H1 (cell line): ENCODE results near the gene WDR5. TPM values are rescaled to one million over a fixed set of nuclear protein-coding genes. Genes with fewer than 3 reads are reported as not detected.

Experiments
- BRCA1 ChIP-seq: IDR thresholded peaks from 2 replicates; pipeline ENCODE4 v1.6.1; 2012; ENCODE audit warnings: low read depth, low read length, improper control_type of control experiment
- EP300 ChIP-seq, 2 experiments: IDR thresholded peaks; 1 replicate in 1 of 2; 2 replicates in 1 of 2; pipeline ENCODE4 v1.6.1; 2011 to 2012; ENCODE audit warnings: low read depth in 2 of 2, low read length in 2 of 2, mild to moderate bottlenecking in 2 of 2, borderline replicate concordance in 1 of 2, inconsistent platforms in 1 of 2, moderate library complexity in 1 of 2
- JUN ChIP-seq: IDR thresholded peaks from 2 replicates; pipeline ENCODE4 v1.6.1; 2011; ENCODE audit warnings: low read depth, mild to moderate bottlenecking, improper control_type of control experiment, low read length
- JUND ChIP-seq: IDR thresholded peaks from 2 replicates; pipeline ENCODE4 v1.6.1; 2011; ENCODE audit warnings: mild to moderate bottlenecking, improper control_type of control experiment, low read length
- RNF2 ChIP-seq: fragments of 200-900, 300-1000 bp; sonication (generic); IDR thresholded peaks from 2 replicates; pipeline ENCODE4 v1.7.1; 2016; ENCODE audit warnings: borderline replicate concordance, low read depth, mild to moderate bottlenecking, antibody characterized with exemption, low read length; ENCODE audit not compliant: poor library complexity, severe bottlenecking; ENCODE audit errors: missing control alignments
- SRF ChIP-seq: IDR thresholded peaks from 2 replicates; pipeline ENCODE4 v1.6.1; 2011; ENCODE audit warnings: mild to moderate bottlenecking, low read depth, low read length, moderate library complexity
- polyA plus RNA-seq, 7 experiments: library from polyadenylated mRNA; depleted of rRNA in 3 of 7; stranded (reverse) in 5 of 7; unstranded in 2 of 7; fragments of >200 nt in 5 of 7; fragments of 200-250 nt in 2 of 7; gene quantifications; 1 replicate in 5 of 7; 2 replicates in 1 of 7; 4 replicates in 1 of 7; pipeline versions ENCODE4 v1.2.1 to v1.2.3, GENCODE V29; 2011 to 2013; ENCODE audit warnings: missing spikeins in 2 of 7, mixed read lengths in 2 of 7
- total RNA-seq: library from RNA; stranded (reverse); fragmentation: NEBNext Ultra II Directional; extraction: Animal tissue kit (Norgen Biotek cat#: 25700); gene quantifications from 2 replicates; pipeline ENCODE4 v1.2.1, GENCODE V29; 2021
- TF ChIP-seq, protein P1 (sequence below): IDR thresholded peaks from 2 replicates; pipeline ENCODE4 v1.6.1; 2011; ENCODE audit warnings: low read length, improper control_type of control experiment
- TF ChIP-seq, protein P2 (sequence below): fragments of 300-600 bp; sonication (generic); IDR thresholded peaks from 2 replicates; pipeline ENCODE4 v1.7.1; 2012; ENCODE audit warnings: low read length, moderate library complexity, mild to moderate bottlenecking, inconsistent platforms; ENCODE audit not compliant: insufficient replicate concordance

The WDR5 gene
- total and polyA plus RNA-seq, 2 of the 8 experiments (the other 6 are each of a cell fraction or from before 2014, with no cell fraction given), result 38.4 to 68.1 TPM

DNA sequence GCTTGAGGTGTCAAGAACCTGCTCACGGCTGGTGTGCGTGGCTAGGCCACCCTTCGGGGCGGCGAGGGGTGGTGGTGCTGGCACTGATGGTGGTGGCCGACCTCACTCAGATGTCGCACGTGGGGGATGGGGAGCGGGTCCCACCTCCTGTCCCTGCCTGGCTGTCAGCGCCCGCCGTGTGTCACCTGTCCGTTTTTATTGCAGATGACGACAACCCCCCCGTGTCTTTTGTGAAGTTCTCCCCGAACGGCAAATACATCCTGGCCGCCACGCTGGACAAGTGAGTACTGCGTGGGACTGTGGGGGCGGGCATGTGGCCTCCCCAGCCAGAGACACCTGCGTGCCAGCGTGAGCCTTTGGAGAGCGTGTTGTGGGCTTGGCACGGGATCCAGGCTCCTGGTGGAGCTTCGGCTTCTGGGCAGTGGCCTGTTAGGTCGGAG is 18.4 kb downstream of the WDR5 start (continued):
- TF ChIP-seq, protein P1, sequence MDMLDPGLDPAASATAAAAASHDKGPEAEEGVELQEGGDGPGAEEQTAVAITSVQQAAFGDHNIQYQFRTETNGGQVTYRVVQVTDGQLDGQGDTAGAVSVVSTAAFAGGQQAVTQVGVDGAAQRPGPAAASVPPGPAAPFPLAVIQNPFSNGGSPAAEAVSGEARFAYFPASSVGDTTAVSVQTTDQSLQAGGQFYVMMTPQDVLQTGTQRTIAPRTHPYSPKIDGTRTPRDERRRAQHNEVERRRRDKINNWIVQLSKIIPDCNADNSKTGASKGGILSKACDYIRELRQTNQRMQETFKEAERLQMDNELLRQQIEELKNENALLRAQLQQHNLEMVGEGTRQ, result no peak
- TF ChIP-seq, protein P2, sequence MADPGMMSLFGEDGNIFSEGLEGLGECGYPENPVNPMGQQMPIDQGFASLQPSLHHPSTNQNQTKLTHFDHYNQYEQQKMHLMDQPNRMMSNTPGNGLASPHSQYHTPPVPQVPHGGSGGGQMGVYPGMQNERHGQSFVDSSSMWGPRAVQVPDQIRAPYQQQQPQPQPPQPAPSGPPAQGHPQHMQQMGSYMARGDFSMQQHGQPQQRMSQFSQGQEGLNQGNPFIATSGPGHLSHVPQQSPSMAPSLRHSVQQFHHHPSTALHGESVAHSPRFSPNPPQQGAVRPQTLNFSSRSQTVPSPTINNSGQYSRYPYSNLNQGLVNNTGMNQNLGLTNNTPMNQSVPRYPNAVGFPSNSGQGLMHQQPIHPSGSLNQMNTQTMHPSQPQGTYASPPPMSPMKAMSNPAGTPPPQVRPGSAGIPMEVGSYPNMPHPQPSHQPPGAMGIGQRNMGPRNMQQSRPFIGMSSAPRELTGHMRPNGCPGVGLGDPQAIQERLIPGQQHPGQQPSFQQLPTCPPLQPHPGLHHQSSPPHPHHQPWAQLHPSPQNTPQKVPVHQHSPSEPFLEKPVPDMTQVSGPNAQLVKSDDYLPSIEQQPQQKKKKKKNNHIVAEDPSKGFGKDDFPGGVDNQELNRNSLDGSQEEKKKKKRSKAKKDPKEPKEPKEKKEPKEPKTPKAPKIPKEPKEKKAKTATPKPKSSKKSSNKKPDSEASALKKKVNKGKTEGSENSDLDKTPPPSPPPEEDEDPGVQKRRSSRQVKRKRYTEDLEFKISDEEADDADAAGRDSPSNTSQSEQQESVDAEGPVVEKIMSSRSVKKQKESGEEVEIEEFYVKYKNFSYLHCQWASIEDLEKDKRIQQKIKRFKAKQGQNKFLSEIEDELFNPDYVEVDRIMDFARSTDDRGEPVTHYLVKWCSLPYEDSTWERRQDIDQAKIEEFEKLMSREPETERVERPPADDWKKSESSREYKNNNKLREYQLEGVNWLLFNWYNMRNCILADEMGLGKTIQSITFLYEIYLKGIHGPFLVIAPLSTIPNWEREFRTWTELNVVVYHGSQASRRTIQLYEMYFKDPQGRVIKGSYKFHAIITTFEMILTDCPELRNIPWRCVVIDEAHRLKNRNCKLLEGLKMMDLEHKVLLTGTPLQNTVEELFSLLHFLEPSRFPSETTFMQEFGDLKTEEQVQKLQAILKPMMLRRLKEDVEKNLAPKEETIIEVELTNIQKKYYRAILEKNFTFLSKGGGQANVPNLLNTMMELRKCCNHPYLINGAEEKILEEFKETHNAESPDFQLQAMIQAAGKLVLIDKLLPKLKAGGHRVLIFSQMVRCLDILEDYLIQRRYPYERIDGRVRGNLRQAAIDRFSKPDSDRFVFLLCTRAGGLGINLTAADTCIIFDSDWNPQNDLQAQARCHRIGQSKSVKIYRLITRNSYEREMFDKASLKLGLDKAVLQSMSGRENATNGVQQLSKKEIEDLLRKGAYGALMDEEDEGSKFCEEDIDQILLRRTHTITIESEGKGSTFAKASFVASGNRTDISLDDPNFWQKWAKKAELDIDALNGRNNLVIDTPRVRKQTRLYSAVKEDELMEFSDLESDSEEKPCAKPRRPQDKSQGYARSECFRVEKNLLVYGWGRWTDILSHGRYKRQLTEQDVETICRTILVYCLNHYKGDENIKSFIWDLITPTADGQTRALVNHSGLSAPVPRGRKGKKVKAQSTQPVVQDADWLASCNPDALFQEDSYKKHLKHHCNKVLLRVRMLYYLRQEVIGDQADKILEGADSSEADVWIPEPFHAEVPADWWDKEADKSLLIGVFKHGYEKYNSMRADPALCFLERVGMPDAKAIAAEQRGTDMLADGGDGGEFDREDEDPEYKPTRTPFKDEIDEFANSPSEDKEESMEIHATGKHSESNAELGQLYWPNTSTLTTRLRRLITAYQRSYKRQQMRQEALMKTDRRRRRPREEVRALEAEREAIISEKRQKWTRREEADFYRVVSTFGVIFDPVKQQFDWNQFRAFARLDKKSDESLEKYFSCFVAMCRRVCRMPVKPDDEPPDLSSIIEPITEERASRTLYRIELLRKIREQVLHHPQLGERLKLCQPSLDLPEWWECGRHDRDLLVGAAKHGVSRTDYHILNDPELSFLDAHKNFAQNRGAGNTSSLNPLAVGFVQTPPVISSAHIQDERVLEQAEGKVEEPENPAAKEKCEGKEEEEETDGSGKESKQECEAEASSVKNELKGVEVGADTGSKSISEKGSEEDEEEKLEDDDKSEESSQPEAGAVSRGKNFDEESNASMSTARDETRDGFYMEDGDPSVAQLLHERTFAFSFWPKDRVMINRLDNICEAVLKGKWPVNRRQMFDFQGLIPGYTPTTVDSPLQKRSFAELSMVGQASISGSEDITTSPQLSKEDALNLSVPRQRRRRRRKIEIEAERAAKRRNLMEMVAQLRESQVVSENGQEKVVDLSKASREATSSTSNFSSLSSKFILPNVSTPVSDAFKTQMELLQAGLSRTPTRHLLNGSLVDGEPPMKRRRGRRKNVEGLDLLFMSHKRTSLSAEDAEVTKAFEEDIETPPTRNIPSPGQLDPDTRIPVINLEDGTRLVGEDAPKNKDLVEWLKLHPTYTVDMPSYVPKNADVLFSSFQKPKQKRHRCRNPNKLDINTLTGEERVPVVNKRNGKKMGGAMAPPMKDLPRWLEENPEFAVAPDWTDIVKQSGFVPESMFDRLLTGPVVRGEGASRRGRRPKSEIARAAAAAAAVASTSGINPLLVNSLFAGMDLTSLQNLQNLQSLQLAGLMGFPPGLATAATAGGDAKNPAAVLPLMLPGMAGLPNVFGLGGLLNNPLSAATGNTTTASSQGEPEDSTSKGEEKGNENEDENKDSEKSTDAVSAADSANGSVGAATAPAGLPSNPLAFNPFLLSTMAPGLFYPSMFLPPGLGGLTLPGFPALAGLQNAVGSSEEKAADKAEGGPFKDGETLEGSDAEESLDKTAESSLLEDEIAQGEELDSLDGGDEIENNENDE, result no peak
- TF ChIP-seq JUN (no peak), JUND (no peak), BRCA1 (no peak), SRF (no peak), EP300 (IDR thresholded peaks at IDR 0.05; ENCODE audit: borderline replicate concordance in 1 of 2, low read depth in 2 of 2, low read length in 2 of 2) (no peak), RNF2 (no peak)
